Esophagus muscularis mucosa (tissue), 4 donors: ENCODE measurements around the gene FREM3. TPM values are rescaled to one million over a fixed set of nuclear protein-coding genes. Genes with fewer than 3 reads are reported as not detected.

Experiments used
- DNase-seq: peaks from one replicate; pipeline ENCODE4 v3.0.0-alpha.2; 2017; ENCODE audit errors: extremely low spot score
- H3K27ac ChIP-seq, 4 donors: fragments of 200-600 bp; sonication (generic); replicated peaks in 1 of 4; 1 replicate in 3 of 4; 2 replicates in 1 of 4; pipeline ENCODE4 v1.5.1; 2016 to 2019; ENCODE audit warnings: mild to moderate bottlenecking in 1 of 4
- H3K27me3 ChIP-seq, 4 donors: fragments of 200-600 bp; sonication (generic); one replicate each; pipeline versions ENCODE4 v1.5.1 to v1.6.0; 2016 to 2019
- H3K36me3 ChIP-seq, 4 donors: fragments of 200-600 bp; sonication (generic); one replicate each; pipeline ENCODE4 v1.5.1; 2016 to 2019
- H3K4me1 ChIP-seq, 4 donors: fragments of 200-600 bp; sonication (generic); one replicate each; pipeline ENCODE4 v1.5.1; 2016 to 2019
- H3K4me3 ChIP-seq, 4 donors: fragments of 200-600 bp; sonication (generic); 1 replicate in 2 of 4; 2 replicates in 2 of 4; pipeline ENCODE4 v1.5.1; 2016 to 2019; ENCODE audit warnings: mild to moderate bottlenecking in 4 of 4, moderate library complexity in 1 of 4
- H3K9me3 ChIP-seq, 4 donors: fragments of 200-600 bp; sonication (generic); 1 replicate in 3 of 4; 2 replicates in 1 of 4; pipeline ENCODE4 v1.5.1; 2016 to 2019
- CTCF ChIP-seq, 3 experiments: fragments of 200-600 bp in 2 of 3; fragments of 450-650 bp in 1 of 3; sonication (generic) in 2 of 3; IDR thresholded peaks; one replicate each; pipeline ENCODE4 v1.5.1; 2017 to 2019; ENCODE audit warnings: antibody characterized with exemption in 3 of 3, mild to moderate bottlenecking in 2 of 3, moderate library complexity in 1 of 3
- EP300 ChIP-seq: sonication (generic); formaldehyde crosslinking; IDR thresholded peaks from one replicate; pipeline ENCODE4 v1.6.1; 2017; ENCODE audit warnings: antibody characterized with exemption
- POLR2A ChIP-seq: fragments of 450-650 bp; IDR thresholded peaks from one replicate; pipeline ENCODE4 v1.6.1; 2017; ENCODE audit warnings: antibody characterized with exemption, moderate library complexity, mild to moderate bottlenecking, low read depth
- POLR2AphosphoS5 ChIP-seq, 2 donors: sonication (generic); formaldehyde crosslinking; IDR thresholded peaks; one replicate each; pipeline ENCODE4 v1.6.1; 2017; ENCODE audit warnings: antibody characterized with exemption in 2 of 2
- WGBS: methylation state at CpG from one replicate; pipeline ENCODE4 v1.1.5; 2018; 5-methylcytosine and 5-hydroxymethylcytosine counted together
- intact Hi-C: fragments of 100-400 bp; cut with DNase I; formaldehyde crosslinking; loops from one replicate; pipeline ENCODE4 v1.15.1; 2023
- total RNA-seq, 4 donors: library from RNA; depleted of rRNA; stranded (reverse); fragments of >200 nt; gene quantifications; one replicate each; pipeline versions ENCODE4 v1.1.0 to v1.2.1, GENCODE V29; 2016

The FREM3 gene
- total RNA-seq, 4 donors from 2014 or later = not detected

- intact Hi-C loops = no loop called here
- WGBS = 68% methylated on average over 1 of the region's 1 CpG
Observed at GRCh38 chr4:143599827-143600226, 100.6 kb downstream of the FREM3 start.

GRCh38 chr4:143598816-143599215, 101.7 kb downstream of the FREM3 start:
- Histone ChIP-seq H3K4me3 (no peak overlapping the region), H3K9me3 (no peaks in the 10 kb centered on the region), H3K36me3 (no peaks in the 10 kb centered on the region), H3K27me3 (no peaks in the 10 kb centered on the region), H3K4me1 (peaks cover 0 to 11% (median 8%) of the 10 kb centered on the region in 4 donors), H3K27ac (no peak overlapping the region)
- TF ChIP-seq POLR2A (no peak), POLR2AphosphoS5 (IDR thresholded peaks at IDR 0.05) (no peak), EP300 (no peak), CTCF (IDR thresholded peaks at IDR 0.05) (no peak)
- DNase-seq = no peak
- intact Hi-C loops = no loop called here

More at GRCh38 chr4:143599827-143600226, 100.6 kb downstream of the FREM3 start:
- Histone ChIP-seq H3K27ac (no peak overlapping the region), H3K4me3 (no peak overlapping the region), H3K9me3 (no peaks in the 10 kb centered on the region), H3K36me3 (no peaks in the 10 kb centered on the region), H3K4me1 (peaks cover 0 to 11% (median 8%) of the 10 kb centered on the region in 4 donors), H3K27me3 (no peaks in the 10 kb centered on the region)
- TF ChIP-seq POLR2A (no peak), POLR2AphosphoS5 (IDR thresholded peaks at IDR 0.05) (no peak), EP300 (no peak), CTCF (IDR thresholded peaks at IDR 0.05) (no peak)
- DNase-seq = no peak

GRCh38 chr4:143597276-143597675, 103.2 kb downstream of the FREM3 start:
- Histone ChIP-seq H3K36me3 (no peaks in the 10 kb centered on the region), H3K4me3 (no peak overlapping the region), H3K27me3 (no peaks in the 10 kb centered on the region), H3K27ac (no peak overlapping the region), H3K9me3 (no peaks in the 10 kb centered on the region), H3K4me1 (peaks cover 0 to 11% (median 8%) of the 10 kb centered on the region in 4 donors)
- WGBS = 90% methylated on average over 3 of the region's 3 CpGs
- TF ChIP-seq POLR2AphosphoS5 (IDR thresholded peaks at IDR 0.05) = no peak
- no peak for TF ChIP-seq EP300
- TF ChIP-seq CTCF (IDR thresholded peaks at IDR 0.05) = no peak
- DNase-seq = no peak
- intact Hi-C loops = no loop called here

GRCh38 chr4:143587703-143588102, 112.8 kb downstream of the FREM3 start:
- TF ChIP-seq POLR2A (no peak), POLR2AphosphoS5 (IDR thresholded peaks at IDR 0.05) (no peak), EP300 (no peak), CTCF (IDR thresholded peaks at IDR 0.05) (peak in 1 of 3 experiments; percentile 28)
- Histone ChIP-seq H3K4me3 (no peak overlapping the region), H3K4me1 (no peaks in the 10 kb centered on the region), H3K9me3 (peaks cover 0 to 9% (median 8%) of the 10 kb centered on the region in 4 donors), H3K27ac (no peak overlapping the region), H3K27me3 (no peaks in the 10 kb centered on the region), H3K36me3 (no peaks in the 10 kb centered on the region)
- no peak for DNase-seq
- intact Hi-C loops = no loop called here

- H3K27me3 ChIP-seq = no peaks in the 10 kb centered on the region
- H3K4me1 ChIP-seq = no peaks in the 10 kb centered on the region
- no peaks in the 10 kb centered on the region for H3K36me3 ChIP-seq
- no peak overlapping the region for H3K4me3 ChIP-seq
- H3K27ac ChIP-seq = no peak overlapping the region
- no peak for DNase-seq
- TF ChIP-seq POLR2AphosphoS5 (IDR thresholded peaks at IDR 0.05) (no peak), POLR2A (no peak), EP300 (no peak), CTCF (IDR thresholded peaks at IDR 0.05) (no peak)
- H3K9me3 ChIP-seq = peaks cover 0 to 9% (median 8%) of the 10 kb centered on the region in 4 donors
- intact Hi-C loops = no loop called here
Observed at GRCh38 chr4:143586080-143586479, 114.4 kb downstream of the FREM3 start.
